NCI-H1436 treated with DMSO at 0.1 percent for 48 hours (cell line): Measurements from ENCODE around the gene CAMKMT.
"Not testable (repeated sequence)": the region's sequence is repeated elsewhere in the genome, so short reads cannot be mapped to it uniquely, and the experiment has no call there.

Experiments used
- DNase-seq: peaks from one replicate; lab custom pipeline; 2025; lab: John Stamatoyannopoulos, UW

CAMKMT gene

GRCh38 chr2:44550561-44550960 is 188.8 kb downstream of the CAMKMT start:
- no peak for DNase-seq

- DNase-seq = no peak
Measured at GRCh38 chr2:44551497-44551896, 189.8 kb downstream of the CAMKMT start.

GRCh38 chr2:44553456-44553855 is 191.7 kb downstream of the CAMKMT start:
- no peak for DNase-seq

- DNase-seq = no peak
Measured at GRCh38 chr2:44555700-44556099, 194.0 kb downstream of the CAMKMT start.

- DNase-seq = no peak
Measured at GRCh38 chr2:44559108-44559507, 197.4 kb downstream of the CAMKMT start.

GRCh38 chr2:44560352-44560751 is 198.6 kb downstream of the CAMKMT start:
- DNase-seq = no peak

GRCh38 chr2:44560941-44561340 is 199.2 kb downstream of the CAMKMT start:
- no peak for DNase-seq

- no peak for DNase-seq
Measured at GRCh38 chr2:44562737-44563136, 201.0 kb downstream of the CAMKMT start.

- DNase-seq = no peak
Measured at GRCh38 chr2:44564752-44565151, 203.0 kb downstream of the CAMKMT start.

- DNase-seq = no peak
Measured at GRCh38 chr2:44566059-44566458, 204.3 kb downstream of the CAMKMT start.

GRCh38 chr2:44569491-44569890 is 207.7 kb downstream of the CAMKMT start:
- DNase-seq = no peak

GRCh38 chr2:44570271-44570670 is 208.5 kb downstream of the CAMKMT start:
- DNase-seq = no peak

GRCh38 chr2:44570777-44571176 is 209.0 kb downstream of the CAMKMT start:
- DNase-seq = no peak

GRCh38 chr2:44572196-44572900 is 210.6 kb downstream of the CAMKMT start:
- DNase-seq = no peak

- no peak for DNase-seq
Measured at GRCh38 chr2:44573996-44574395, 212.2 kb downstream of the CAMKMT start.

GRCh38 chr2:44578471-44579093 is 216.8 kb downstream of the CAMKMT start:
- no peak for DNase-seq

- no peak for DNase-seq
Measured at GRCh38 chr2:44579115-44579836, 217.5 kb downstream of the CAMKMT start.

- no peak for DNase-seq
Measured at GRCh38 chr2:44579837-44580230, 218.1 kb downstream of the CAMKMT start.

- no peak for DNase-seq
Measured at GRCh38 chr2:44580875-44581515, 219.2 kb downstream of the CAMKMT start.

- no peak for DNase-seq
Measured at GRCh38 chr2:44582363-44583008, 220.7 kb downstream of the CAMKMT start.

- DNase-seq = not testable (repeated sequence)
Measured at GRCh38 chr2:44595615-44596014, 233.9 kb downstream of the CAMKMT start.
